Colon (tissue), 2 donors: ENCODE data around the gene RCAN2.
"Not testable (repeated sequence)": the region's sequence is repeated elsewhere in the genome, so short reads cannot be mapped to it uniquely, and the experiment has no call there.

Experiments used
- FAIRE-seq: peaks from 2 replicates; lab custom pipeline; 2012; peaks lifted over from hg19 to GRCh38; lab: Jason Lieb, UNC
- donor health status: control.
- donor health status: control.

The RCAN2 gene

GRCh38 chr6:46387728-46388127 lies 103.5 kb downstream of the RCAN2 start:
- FAIRE-seq, result not testable (repeated sequence)

DNA sequence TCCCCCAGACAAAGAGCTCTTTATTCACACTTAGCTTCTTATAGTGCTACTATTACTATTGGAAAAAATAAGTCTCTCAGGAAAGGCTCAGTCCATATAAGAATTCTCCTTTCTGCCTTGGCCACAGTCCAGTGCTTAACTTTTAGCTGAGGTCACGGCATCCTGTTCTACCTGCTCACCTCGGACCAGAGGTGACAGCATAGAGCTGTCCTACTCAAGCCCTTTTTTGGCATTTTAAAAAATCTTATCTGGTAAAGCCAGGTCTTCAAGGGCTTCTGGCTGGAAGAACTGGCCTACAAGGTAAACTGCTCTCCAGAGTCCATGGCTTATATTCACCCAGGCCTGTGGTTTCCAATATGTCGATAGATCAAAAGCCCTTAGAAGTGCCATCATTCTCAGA lies 109.7 kb downstream of the RCAN2 start:
- no peak for FAIRE-seq

GRCh38 chr6:46381057-46381456 lies 110.2 kb downstream of the RCAN2 start:
- FAIRE-seq, result no peak

- no peak for FAIRE-seq
Measured at GRCh38 chr6:46380152-46380807, 111.0 kb downstream of the RCAN2 start.

DNA sequence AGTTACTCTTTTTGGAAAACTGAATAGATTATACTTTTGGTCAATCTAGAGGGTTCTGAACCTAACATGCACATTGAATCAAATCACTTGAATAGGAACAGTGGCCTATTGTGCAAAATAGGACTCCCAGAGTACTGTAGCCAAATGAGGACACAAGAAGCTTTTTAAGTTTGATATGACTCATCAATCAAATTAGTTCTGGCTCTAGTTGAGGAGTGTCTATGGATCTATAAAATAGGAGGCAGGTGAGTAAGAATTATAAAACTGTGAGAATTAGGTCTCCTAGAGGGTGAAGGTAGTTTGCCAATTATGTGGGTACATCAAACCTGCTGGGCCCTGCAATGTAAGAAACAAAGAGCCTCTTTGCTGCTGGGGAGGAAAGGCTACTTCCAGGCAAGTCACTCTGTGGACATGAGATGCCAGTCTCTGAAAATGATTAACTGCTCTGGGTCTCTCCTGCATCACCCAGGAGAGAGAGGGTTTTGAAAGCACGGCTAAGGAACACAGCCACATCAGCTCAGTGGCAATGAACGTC lies 112.3 kb downstream of the RCAN2 start:
- FAIRE-seq, result no peak

DNA sequence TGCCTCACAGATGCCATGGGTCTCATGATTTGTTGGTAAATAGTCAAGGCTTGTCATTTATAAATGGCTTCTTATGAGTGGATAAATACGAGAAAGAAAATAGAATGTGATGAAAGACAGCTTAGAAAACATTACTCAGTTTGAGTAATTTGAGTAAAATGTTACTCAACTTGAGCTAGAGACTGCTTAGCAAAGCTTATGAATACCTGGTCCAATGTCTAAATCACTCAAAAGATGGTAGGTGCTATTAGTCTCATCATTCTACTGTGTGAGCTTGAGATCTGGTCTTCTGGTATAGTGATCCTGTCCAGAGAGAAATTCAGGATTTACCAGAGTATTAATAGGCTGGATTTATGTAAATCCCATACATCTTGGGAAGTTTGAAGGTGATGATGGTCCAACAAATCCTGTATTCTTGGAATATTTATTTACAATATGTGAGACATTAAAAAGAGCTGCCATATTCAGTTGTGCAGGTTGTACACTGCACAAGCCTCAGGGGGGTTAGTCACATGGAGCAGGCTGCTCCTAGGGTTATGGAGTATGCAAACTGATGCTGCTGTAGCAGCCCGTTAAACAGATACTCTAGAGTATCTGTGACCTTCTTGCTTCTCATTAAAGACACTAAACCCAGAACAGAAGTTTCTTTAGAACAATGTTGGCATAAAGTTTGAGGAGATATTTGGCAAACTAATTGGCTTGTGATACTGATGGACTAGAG lies 112.9 kb downstream of the RCAN2 start:
- FAIRE-seq, result no peak

DNA sequence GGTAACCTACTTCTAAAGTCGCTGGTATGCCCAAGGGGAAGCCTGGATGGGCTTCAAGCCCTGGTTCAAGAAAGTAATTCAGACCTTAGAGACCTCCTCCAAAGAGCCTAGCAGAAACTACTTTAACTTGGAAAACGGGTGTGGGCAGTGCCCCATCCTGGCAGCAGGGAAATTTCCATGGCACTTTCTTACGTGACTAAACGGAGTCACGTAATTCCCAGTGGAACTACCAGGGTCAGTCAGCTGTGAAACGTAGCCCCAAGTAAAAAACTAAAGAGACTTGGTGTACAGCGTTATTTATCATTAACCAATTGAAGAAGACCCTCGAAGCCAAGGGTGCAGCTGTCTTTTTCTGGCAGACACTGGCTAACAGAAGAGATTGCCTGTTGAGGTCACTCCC lies 114.0 kb downstream of the RCAN2 start:
- FAIRE-seq, result no peak

DNA sequence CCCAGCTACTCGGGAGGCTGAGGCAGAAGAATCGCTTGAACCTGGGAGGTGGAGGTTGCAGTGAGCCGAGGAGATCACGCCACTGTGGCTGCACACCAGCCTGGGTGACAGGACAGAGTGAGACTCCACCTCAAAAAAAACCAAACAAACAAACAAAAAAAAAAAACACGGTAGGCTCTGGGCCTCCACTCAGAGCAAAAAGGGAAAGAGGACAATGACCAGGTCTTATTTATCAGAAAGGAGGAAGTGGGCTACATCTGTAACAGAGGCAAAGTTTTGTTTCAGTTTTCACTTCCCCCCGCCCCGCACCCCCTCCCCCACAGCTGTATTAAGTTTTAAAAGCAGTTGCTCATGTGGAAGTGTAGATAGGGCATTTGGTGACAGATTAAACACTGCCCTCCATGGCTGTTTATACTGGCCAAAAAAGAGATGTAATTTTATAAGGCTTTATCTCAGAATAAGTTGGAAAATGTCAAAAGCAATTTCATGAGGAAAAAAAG lies 114.6 kb downstream of the RCAN2 start:
- FAIRE-seq, result no peak

DNA sequence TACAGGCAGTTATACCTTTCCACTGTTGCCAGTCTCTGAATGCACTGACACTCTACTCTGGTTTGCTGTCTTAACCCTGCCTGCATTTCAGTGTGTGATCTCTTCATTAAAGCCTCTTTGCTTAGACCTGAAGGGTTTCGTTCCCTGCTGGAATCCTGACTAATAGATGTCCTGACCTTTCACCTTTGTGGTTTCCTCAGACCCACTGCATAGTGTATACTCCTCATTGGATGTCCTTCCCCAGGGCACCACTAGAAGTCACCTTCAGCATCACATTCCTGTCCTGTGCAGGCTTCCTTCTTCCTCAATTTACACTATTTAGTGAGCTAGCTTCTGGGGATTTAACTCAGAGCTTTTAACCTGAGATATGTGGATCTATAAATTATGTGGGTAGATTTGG lies 120.6 kb downstream of the RCAN2 start:
- no peak for FAIRE-seq

DNA sequence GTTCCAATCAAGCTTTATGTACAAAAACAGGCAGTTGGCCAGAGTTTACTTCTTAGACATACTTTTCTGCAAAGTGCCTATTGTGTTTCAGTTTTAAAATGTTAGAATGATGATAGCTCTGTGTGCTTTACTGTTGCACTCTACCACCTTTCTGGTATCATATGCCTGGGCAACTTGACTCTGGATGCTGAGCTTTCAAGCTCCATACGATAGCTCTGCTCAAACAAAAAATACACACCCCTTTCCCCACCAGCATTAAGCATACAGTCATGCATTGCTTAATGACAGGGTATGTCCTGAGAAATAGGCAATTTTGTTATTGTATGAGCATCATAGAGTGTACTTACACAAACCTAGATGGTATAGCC lies 123.1 kb downstream of the RCAN2 start:
- no peak for FAIRE-seq

DNA sequence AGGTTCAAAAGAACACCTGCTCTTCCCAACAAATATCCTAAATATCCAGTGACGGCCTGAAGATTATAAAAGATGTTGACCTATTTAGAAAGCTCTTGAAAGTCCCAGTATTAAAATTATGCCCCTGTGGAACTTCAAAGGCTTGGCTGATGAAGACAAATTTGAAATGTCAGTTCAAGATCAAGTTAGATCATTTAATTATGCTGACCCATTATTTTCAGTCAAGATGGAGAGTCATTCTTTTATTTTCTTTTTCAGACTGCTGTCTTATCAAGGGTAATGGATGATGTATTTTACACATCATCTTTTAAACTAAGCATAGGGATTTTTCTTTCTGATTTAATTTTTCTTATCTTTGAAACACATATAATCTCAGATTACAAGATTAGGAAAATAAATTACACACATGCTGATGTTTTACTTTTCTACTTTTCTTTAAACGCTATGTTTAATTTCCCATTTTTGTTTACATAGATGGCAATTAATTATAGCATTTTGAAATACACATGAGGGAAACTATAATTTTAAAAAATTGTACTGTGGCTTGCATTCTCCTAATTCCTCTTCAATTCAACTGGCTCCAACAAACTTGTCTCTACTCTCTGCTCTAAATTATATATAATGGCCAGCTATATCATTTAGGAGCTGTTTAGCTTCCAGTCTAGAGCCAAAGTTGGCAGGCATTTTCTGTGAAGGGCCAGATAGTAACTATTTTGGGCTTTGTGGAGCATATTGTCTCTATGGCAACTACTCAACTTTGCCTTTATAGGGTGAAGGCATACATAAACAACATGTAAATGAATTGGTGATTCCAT lies 123.7 kb downstream of the RCAN2 start:
- no peak for FAIRE-seq

DNA sequence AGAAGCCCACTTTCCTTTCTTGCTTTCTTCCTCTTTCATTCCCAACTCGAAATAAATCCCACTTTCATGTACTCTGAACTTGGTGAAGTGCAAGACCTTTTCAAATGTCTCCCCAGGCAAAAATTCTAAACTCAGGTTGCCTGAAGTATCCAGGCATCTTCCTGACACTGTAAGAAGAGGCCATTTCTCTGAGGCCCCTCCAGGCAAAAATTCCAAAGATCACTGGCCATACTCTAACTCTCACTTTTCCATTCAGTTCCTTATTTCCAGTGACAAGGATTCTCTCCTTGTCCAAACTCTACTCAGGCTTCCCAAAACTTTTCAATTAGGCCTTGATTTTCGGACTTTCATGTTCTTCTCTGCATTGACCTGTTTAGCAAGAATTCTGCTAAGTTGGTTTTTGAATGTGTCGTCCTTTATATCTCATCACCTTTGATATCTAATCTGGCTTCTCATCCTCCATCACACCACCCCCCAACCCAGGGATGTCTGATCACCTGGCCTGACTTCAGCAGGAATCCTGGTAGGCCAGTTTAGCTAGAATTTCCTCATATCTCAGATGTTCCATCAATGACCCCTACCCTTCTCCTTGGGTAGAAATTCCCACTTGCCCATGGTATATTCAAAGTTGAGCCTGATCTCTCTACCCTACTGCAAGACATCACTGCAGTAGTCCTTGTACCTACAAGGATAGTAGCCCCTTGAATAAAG lies 124.9 kb downstream of the RCAN2 start:
- no peak for FAIRE-seq

- FAIRE-seq, result no peak
Measured at GRCh38 chr6:46357591-46357990, 133.7 kb downstream of the RCAN2 start.

- no peak for FAIRE-seq
Measured at GRCh38 chr6:46356543-46356942, 134.7 kb downstream of the RCAN2 start.

- FAIRE-seq, result no peak
Measured at GRCh38 chr6:46353528-46353927, 137.7 kb downstream of the RCAN2 start.

GRCh38 chr6:46352541-46353268 lies 138.5 kb downstream of the RCAN2 start:
- no peak for FAIRE-seq

DNA sequence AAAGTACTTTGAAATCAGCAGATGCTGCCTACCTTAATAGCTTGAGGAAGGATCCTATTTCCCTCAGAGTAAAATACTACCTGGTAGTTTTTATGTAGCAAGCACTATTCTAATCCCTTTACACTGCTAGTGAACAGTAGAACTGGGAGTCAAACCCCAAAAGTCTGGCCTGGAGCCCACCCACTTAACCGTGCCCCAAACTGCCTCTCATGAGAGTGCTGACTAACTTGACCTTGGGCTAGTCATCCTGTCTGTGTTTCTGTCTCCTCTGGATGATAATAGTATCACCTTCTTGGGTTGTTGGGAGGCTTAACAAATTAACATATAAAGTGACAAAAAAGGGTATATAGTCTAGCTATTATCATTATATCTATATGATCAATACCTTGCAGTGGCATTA lies 140.5 kb downstream of the RCAN2 start:
- no peak for FAIRE-seq

GRCh38 chr6:46347669-46348068 lies 143.6 kb downstream of the RCAN2 start:
- peak; percentile 45 for FAIRE-seq

- no peak for FAIRE-seq
Measured at GRCh38 chr6:46340246-46340645, 151.0 kb downstream of the RCAN2 start.

DNA sequence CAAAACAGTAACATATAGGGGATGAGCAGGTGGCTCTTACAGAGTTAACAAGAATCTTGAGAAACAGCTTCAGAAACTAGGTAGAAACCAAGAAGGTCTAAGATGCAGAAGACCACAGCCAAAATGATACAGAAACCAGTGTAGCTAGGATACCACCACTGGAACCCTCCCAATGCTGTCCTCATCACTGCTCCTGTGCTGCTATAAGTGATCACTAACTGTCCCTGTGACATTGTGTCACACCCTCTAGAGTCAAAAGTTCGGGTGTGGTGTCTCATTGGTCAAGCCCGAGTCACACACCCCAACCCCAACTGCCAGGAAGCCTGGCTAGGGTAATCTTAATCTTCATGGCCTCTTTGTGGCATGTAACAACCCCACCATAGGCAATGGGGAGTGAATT lies 153.1 kb downstream of the RCAN2 start:
- FAIRE-seq, result no peak

- FAIRE-seq, result no peak
Measured at GRCh38 chr6:46334442-46334841, 156.8 kb downstream of the RCAN2 start.
